Upper lobe of left lung (tissue), 4 donors: ENCODE measurements around the gene SLC25A26.

ENCODE experiments used
- EP300 ChIP-seq, 4 donors: sonication (generic); formaldehyde crosslinking; IDR thresholded peaks; one replicate each; pipeline ENCODE4 v1.5.1; 2017; ENCODE audit warnings: antibody characterized with exemption in 4 of 4, control low read depth in 2 of 4
- POLR2A ChIP-seq, 4 donors: fragments of 450-650 bp; IDR thresholded peaks; one replicate each; pipeline ENCODE4 v1.5.1; 2016 to 2017; ENCODE audit warnings: antibody characterized with exemption in 4 of 4, mild to moderate bottlenecking in 2 of 4
- POLR2AphosphoS5 ChIP-seq, 2 donors: sonication (generic); formaldehyde crosslinking; IDR thresholded peaks; one replicate each; pipeline ENCODE4 v1.5.1; 2017; ENCODE audit warnings: antibody characterized with exemption in 2 of 2
- TF ChIP-seq, protein P1 (sequence below), 6 experiments: fragments of 450-650 bp in 4 of 6; fragments of 200-600 bp in 2 of 6; sonication (generic) in 2 of 6; IDR thresholded peaks; one replicate each; pipeline ENCODE4 v1.5.1; 2016 to 2019; ENCODE audit warnings: antibody characterized with exemption in 6 of 6

DNA sequence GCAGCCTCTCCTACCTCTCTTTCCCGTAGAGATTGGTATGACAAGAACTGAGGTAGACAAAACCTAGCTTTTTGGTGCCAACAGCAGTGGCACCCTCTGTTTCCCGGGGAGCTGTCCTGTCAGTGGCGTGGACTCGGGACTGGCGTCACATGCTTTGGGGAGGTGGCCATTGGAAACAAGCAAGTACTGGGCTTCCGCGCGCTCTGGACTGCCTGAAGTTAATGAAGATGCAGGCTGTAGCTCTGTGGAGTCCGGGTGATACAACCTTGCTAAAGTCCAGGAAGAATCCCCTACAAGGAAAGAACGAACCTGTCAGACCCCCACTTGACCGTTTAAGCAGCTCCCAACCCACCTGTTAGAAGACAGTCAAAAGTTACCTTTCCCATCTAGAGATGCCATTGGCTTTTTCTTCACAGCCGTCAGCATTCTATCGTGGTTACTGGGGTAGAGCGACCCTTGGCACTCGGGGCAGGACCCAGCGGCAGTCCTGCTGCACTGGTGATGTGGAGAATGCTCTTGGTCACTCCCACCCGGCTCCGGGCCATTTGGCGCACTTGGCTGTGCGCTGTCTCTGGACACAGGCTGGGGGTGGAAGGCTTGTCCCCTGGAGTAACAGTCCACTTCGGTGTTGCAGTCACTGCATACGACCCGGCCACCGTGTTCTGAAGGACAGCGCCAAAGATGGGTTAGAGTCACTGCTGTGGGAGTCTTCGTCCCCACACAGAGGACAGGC is 159.6 kb downstream of the SLC25A26 start:
- TF ChIP-seq, protein P1, sequence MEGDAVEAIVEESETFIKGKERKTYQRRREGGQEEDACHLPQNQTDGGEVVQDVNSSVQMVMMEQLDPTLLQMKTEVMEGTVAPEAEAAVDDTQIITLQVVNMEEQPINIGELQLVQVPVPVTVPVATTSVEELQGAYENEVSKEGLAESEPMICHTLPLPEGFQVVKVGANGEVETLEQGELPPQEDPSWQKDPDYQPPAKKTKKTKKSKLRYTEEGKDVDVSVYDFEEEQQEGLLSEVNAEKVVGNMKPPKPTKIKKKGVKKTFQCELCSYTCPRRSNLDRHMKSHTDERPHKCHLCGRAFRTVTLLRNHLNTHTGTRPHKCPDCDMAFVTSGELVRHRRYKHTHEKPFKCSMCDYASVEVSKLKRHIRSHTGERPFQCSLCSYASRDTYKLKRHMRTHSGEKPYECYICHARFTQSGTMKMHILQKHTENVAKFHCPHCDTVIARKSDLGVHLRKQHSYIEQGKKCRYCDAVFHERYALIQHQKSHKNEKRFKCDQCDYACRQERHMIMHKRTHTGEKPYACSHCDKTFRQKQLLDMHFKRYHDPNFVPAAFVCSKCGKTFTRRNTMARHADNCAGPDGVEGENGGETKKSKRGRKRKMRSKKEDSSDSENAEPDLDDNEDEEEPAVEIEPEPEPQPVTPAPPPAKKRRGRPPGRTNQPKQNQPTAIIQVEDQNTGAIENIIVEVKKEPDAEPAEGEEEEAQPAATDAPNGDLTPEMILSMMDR (IDR thresholded peaks at IDR 0.05) = no peak
- no peak for TF ChIP-seq POLR2A (IDR thresholded peaks at IDR 0.05)
- TF ChIP-seq POLR2AphosphoS5 (IDR thresholded peaks at IDR 0.05) = no peak
- TF ChIP-seq EP300 (IDR thresholded peaks at IDR 0.05) = no peak
